ENCODE measurements around the gene GLI3.

Gene GLI3

DNA sequence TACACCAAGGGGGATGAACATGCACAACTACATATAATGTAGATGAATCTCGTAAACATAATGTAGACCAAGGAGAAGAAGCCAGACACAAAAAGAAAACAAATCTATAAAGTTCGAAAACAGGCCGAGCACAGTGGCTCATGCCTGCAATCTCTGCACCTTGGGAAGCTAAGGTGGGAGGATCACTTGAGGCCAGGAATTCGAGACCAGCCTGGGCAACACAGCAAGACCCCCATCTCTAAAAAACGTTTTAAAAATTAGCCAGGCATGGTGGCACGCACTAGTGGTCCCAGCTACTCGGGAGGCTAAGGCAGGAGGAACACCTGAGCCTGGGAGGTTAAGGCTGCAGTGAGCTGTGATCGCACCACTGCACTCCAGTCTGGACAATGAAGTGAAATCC is 68.5 kb downstream of the GLI3 start:
- DNase-seq = no peak

DNA sequence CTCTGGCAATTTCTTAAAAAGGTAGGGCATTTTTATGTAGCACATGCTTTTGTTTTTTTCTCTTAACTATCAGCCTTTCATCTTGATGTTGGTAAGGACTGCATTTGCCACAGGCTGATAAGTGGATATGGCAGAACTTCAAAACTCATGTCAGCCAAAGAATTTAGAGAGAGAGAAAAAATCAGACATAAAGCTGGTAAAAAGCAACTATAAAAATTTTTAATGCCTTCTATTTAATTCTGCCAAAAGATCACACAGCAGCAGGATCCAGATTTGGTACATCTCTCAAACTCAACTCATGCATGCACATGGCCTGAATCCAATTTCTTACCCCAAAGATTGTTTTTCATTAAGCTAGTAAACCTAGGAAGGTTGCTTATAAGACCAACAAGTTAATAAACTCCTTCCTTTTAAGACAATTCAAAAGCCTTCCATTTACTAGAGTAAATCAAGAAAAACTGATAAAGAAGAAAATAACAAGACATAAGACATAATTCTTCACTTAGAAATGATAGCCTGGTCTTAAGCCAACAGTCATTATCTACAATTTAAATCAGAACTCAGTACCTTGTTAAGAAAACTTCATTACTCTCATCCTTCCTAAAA is 69.3 kb downstream of the GLI3 start:
- no peak for DNase-seq

GRCh38 chr7:42167206-42167605 is 69.8 kb downstream of the GLI3 start:
- DNase-seq = no peak

DNA sequence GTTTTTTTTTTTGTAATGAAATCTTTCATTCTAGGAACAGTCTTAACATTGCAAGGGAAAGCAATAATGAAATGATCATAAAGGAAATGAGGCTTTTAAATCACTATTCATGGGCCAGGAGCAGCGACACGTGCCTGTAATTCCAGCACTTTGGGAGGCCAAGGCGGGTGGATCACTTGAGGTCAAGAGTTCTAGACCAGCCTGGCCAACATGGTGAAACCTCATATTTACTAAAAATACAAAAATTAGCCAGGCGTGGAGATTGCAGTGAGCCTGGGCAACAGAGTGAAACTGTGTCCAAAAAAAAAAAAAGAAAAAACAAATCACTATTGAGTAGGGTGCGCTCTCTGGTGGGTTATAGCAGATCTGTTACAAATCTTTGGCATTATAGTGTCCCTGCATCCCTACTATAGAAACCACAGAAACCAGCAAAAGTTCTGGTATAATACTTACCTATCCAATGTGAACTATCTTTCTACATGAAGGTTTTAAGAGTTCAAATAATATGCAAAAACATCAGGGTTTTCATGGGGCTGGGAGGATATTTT is 72.1 kb downstream of the GLI3 start:
- DNase-seq = no peak

DNA sequence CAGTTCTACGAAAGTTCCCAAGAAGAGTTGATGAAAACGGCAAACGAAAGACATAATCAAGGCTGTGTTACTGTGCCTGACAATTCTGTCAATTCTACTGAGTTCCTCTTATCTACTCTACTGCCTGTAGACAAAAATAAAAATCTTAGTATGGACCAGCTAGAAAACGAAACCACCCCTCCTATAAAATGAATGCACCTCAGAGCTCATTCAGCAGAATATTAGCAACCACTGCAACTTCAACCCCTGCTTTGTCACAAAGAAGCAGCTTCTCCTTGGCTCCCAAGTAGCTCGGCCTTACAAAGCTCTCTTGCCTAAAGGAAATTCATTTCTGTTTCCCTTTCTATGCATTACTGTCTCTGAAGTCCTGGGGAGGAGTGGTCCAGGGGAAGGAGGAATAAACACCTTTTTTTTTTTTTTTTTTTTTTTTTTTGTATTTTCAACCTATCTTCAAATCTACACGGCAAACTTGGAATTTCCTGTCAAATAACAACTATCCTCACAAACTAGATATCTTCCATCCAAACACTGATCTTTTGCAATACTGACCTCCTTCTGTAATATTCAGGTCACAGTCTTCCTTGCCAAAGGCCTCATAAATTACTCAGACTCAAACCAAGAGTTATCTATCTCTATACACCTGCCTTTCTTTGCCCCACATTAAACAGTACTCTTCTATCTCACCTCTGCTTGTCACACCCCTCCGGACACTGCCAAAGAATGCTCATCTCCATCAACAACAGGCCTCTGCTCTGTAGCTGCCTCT is 74.3 kb downstream of the GLI3 start:
- DNase-seq = no peak

DNA sequence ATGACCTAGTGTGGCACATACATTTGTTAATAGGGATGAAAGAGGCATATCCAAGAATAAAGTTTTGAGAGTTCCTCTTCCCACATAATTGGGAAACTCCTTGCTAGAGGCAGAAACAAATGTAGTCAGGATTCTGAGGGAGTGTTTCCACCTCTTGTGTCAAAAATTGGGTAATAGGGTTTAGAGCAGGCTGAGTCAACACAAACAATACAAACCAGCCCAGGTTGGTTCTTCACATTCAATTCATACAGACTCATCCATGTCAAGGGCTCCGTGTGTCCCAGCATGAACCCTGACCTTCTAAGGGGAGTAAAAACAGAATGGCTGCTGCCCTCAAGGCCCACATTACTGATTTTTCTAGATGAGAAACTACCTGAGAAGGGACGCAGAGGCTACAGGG is 75.3 kb downstream of the GLI3 start:
- DNase-seq = no peak

DNA sequence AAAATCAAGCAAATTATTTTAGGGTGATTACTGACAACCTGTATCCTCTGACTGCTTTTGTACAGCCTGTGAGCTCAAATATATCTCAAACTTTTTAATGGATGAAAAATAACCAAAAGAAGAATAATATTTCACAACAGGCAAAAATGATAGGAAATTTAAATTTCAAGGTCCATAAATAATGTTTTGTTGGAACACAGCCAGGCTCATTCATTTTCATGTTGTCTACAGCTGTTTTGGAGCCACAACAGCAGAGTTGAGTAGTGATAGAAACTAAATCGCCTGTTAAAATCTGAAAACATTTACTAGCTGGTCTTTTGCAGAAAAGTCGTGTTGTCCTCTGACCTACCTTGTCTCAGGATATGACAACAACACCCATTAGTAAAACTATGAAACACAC is 75.9 kb downstream of the GLI3 start:
- no peak for DNase-seq

- no peak for DNase-seq
These were observed 77.9 kb downstream of the GLI3 start for GRCh38 chr7:42159130-42159529.

DNA sequence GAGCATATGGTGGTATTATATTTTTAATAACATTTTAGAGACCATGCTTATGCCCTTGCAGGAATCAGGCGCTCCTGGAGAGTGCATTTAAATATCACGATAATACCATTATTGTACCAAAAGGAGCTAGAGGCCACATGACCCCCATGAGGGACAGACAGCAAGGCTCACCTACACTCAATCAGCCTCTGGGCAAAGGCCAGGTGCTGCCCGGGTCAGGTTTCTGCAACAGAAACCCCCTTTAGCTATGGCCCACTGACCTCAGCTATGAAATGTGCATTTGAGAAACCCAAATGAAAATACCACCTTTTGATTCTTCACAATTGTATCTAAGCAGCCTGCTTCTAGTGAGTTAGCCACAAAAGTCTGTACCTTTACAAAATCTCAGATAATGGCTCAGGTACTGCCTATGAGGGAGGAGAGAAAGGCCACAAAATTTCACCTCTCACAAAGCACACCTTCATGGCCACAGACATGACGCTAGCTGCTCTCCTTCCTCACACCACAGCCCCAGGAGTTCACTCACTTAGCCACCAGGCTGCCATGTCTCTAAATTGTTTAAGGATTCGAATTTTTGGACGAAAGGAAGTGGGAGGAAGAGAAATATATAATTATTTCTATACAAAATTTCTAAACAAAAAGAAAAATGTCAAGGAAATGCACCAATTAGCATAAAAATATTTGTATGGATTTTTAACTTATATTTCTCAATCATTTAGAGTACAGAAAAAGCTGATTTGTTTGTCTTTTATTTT is 79.9 kb downstream of the GLI3 start:
- no peak for DNase-seq

- no peak for DNase-seq
These were observed 80.6 kb downstream of the GLI3 start for GRCh38 chr7:42156291-42156865.

GRCh38 chr7:42155584-42156290 is 81.3 kb downstream of the GLI3 start:
- no peak for DNase-seq

DNA sequence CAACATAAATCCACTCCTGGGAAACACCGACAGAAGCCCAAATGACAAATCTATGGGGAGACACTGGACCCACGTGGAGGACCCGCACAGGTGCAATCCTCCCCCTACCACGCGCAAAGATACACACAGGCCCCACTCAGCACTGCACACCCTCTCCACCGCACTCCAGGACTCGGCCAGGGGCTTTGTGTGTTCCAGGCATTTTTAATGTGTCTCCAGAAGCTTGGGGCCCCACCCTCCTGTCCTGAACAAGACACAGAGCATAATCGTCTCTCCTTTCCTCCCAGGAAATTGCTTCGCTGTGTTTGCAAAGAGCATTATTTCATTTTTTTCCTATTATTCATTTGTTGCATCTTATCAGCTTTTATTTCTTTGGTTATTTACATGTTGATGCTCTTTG is 82.8 kb downstream of the GLI3 start:
- no peak for DNase-seq

- no peak for DNase-seq
These were observed 84.4 kb downstream of the GLI3 start for GRCh38 chr7:42152329-42153205.

DNA sequence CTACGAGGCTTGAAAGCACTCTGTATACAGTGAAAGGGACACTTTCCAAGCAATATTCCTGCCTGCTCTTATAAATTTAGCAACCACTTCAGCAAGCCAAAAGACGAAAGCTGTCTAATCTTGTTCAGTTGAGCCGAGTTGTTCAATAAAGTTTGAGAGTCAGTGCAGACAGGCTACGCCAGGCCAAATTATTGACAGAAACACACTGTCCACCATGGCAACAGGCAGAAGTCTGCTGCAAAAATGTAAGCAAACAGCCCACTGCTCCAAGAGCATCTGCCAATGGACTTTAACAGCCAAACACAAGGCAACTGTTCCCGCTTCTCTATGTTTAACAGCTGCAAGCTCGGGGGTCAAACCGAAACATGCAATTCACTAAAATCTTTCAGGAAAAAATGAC is 85.7 kb downstream of the GLI3 start:
- DNase-seq = no peak

GRCh38 chr7:42145539-42145938 is 91.5 kb downstream of the GLI3 start:
- DNase-seq = no peak

DNA sequence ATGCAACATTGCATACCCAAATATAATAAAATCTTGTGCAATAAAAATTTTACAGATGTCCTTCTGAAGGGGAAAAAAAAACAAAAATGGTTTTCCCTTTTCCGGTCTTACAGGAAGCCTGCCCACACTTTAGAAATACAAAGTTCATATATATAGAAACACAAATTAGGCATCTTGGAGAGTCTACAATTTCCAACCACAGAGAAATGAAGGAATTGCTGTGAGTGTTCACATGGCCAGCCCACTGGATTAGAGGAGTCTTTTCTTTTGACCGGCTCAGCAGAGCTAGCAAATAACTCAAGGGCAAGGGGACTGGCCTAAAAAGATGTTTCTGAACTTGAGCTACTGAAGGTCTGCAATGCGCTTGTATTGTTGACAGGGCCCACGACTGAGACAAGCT is 92.4 kb downstream of the GLI3 start:
- no peak for DNase-seq

- DNase-seq = no peak
These were observed 93.1 kb downstream of the GLI3 start for GRCh38 chr7:42143711-42144600.

- DNase-seq = no peak
These were observed 94.9 kb downstream of the GLI3 start for GRCh38 chr7:42142089-42142488.

DNA sequence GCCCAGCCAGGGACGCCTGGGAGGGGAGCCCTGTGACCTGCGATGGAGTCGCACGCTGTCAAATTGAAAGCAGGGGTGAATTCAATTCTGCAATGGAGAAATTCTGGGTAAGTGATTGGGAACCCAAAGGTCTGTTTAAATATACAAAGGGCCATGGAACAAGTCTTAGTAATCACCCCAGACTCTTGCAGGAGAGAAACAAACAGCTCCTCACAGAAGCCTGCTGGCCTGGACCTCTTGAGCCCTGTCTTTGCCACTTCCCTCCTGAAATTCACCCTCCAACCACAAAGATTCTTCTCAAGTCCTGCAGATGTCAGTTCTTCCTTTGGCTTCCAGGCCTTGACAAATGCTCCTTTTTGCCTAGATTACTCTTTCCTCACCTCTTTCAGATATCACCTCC is 97.3 kb downstream of the GLI3 start:
- no peak for DNase-seq

- no peak for DNase-seq
These were observed 98.3 kb downstream of the GLI3 start for GRCh38 chr7:42138691-42139090.

DNA sequence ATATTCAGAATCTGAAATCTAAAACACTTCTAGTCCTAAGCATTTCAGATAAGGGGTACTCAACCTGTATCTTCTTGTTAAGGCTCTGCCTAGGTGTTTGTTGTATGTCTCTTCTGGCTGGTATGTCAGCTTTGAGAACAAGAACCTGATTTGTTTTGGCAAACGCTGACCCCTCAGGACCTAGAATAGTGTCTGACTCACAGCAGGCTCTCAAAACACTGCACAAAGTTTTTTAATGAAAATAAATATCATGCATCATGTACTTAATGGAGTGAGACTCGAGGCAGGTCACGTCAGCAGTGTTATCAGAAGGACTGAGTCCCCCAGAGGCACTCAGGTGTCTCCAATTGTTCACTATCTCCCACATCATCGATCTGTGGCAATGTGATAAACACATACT is 99.1 kb downstream of the GLI3 start:
- no peak for DNase-seq
